ENCODE results near the gene ZNF19. TPM values are rescaled to one million over a fixed set of nuclear protein-coding genes. Genes with fewer than 3 reads are reported as not detected.
A peak's percentile ranks its signal among the peaks of the same experiment; 100 is the strongest.

The ZNF19 gene
- total RNA-seq, 1 donor from 2014 or later = 7.5 TPM

DNA sequence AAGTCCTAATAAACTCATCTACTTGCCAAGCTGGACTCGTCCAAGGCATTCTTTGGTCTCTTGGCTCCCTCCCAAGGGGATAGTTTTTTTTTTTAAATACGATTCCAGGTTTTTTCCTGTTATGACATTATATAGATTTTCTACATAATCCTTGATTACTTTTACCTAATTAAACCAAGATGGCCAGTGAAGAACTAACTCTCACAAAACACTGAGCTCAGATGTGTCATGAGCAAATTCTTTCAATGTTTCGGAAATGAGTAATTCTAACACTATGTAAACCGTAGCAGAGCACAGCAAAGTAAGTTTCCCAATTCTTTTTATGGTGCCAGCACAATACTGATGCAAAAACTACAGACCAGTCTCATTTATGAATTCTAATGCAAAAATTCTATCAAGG, 28.9 kb downstream of the ZNF19 start:
- Mint-ChIP-seq H3K27ac (ENCODE audit: unreplicated experiment) (no peak overlapping the region), H3K4me3 (ENCODE audit: unreplicated experiment) (no peak overlapping the region), H3K9me3 (ENCODE audit: unreplicated experiment) (no peaks in the 10 kb centered on the region), H3K4me1 (ENCODE audit: unreplicated experiment) (peaks cover 3% of the 10 kb centered on the region), H3K27me3 (ENCODE audit: unreplicated experiment) (no peaks in the 10 kb centered on the region), H3K36me3 (ENCODE audit: low read depth, unreplicated experiment) (peaks cover 8% of the 10 kb centered on the region)
- TF ChIP-seq, protein P1, sequence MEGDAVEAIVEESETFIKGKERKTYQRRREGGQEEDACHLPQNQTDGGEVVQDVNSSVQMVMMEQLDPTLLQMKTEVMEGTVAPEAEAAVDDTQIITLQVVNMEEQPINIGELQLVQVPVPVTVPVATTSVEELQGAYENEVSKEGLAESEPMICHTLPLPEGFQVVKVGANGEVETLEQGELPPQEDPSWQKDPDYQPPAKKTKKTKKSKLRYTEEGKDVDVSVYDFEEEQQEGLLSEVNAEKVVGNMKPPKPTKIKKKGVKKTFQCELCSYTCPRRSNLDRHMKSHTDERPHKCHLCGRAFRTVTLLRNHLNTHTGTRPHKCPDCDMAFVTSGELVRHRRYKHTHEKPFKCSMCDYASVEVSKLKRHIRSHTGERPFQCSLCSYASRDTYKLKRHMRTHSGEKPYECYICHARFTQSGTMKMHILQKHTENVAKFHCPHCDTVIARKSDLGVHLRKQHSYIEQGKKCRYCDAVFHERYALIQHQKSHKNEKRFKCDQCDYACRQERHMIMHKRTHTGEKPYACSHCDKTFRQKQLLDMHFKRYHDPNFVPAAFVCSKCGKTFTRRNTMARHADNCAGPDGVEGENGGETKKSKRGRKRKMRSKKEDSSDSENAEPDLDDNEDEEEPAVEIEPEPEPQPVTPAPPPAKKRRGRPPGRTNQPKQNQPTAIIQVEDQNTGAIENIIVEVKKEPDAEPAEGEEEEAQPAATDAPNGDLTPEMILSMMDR (IDR thresholded peaks at IDR 0.05; ENCODE audit: unreplicated experiment) = no peak
- no peak for DNase-seq (ENCODE audit: low spot score)

DNA sequence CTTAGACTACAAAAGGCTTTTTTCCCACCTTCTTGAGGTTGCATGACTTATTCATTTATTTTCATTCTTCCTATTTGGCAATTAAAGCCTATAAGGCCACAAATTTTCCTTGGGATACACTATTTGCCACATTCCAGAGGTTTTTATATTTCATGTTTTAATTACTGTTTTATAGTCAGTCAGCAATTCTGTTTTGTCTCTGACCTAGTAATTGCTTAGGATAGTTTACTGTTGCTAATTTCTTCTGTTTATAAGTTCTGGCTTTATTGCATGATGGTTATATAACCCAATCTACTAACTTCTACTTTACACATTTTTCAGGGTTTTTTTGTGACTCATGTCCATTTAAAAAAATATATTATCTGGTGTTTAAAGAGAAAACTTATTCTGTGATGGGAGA, 29.6 kb downstream of the ZNF19 start:
- no peaks in the 10 kb centered on the region for H3K9me3 Mint-ChIP-seq (ENCODE audit: unreplicated experiment)
- H3K27ac Mint-ChIP-seq (ENCODE audit: unreplicated experiment) = no peak overlapping the region
- peaks cover 15% of the 10 kb centered on the region for H3K36me3 Mint-ChIP-seq (ENCODE audit: low read depth, unreplicated experiment)
- TF ChIP-seq, protein P1 (IDR thresholded peaks at IDR 0.05; ENCODE audit: unreplicated experiment) = no peak
- no peak for DNase-seq (ENCODE audit: low spot score)
- no peaks in the 10 kb centered on the region for H3K27me3 Mint-ChIP-seq (ENCODE audit: unreplicated experiment)
- H3K4me3 Mint-ChIP-seq (ENCODE audit: unreplicated experiment) = no peak overlapping the region
- H3K4me1 Mint-ChIP-seq (ENCODE audit: unreplicated experiment) = peaks cover 3% of the 10 kb centered on the region

DNA sequence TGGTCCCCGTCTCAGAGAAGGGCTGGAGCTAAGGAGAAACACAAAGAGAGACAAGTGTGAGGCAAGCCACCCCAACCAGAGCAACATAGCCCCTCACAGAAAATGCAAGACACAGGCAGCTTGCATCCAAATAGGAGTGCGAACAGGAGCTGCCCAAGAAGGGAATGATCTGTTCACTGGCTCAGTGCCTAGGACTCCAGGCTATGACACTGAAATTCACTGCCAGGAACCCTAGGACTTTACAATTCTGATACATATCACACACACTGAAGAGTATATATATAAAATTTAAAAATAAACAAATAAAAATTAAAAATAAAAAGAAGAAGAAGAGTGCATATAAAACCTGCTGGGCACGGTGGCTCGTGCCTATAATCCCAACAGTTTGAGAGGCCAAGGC, 32.3 kb downstream of the ZNF19 start:
- Mint-ChIP-seq H3K9me3 (ENCODE audit: unreplicated experiment) (no peaks in the 10 kb centered on the region), H3K27ac (ENCODE audit: unreplicated experiment) (no peak overlapping the region), H3K36me3 (ENCODE audit: low read depth, unreplicated experiment) (peaks cover 41% of the 10 kb centered on the region), H3K4me1 (ENCODE audit: unreplicated experiment) (no peaks in the 10 kb centered on the region), H3K4me3 (ENCODE audit: unreplicated experiment) (no peak overlapping the region), H3K27me3 (ENCODE audit: unreplicated experiment) (no peaks in the 10 kb centered on the region)
- TF ChIP-seq, protein P1 (IDR thresholded peaks at IDR 0.05; ENCODE audit: unreplicated experiment) = no peak
- no peak for DNase-seq (ENCODE audit: low spot score)

DNA sequence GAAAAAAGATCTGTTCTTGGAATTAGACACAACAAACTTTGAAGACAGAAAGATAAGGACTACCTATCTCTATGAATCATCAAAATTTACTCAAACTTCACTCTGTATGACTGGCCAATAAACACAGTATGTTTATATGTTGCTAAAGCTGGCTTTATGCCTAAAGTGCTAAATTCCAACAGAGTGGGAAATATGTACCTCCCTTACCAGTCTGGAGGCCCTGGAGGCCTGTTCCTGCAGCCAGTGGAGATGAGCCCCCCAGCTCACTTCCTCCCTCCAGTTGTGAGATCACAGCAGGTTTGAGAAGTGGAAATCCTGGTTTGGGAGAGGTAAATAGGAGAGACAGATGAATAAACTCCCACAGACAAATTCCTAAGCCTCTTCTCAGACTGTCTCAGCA, 36.1 kb downstream of the ZNF19 start:
- Mint-ChIP-seq H3K4me3 (ENCODE audit: unreplicated experiment) (peak overlapping the region; percentile 42), H3K36me3 (ENCODE audit: low read depth, unreplicated experiment) (peaks cover 77% of the 10 kb centered on the region), H3K4me1 (ENCODE audit: unreplicated experiment) (no peaks in the 10 kb centered on the region), H3K27ac (ENCODE audit: unreplicated experiment) (no peak overlapping the region), H3K9me3 (ENCODE audit: unreplicated experiment) (peaks cover 18% of the 10 kb centered on the region), H3K27me3 (ENCODE audit: unreplicated experiment) (peaks cover 2% of the 10 kb centered on the region)
- DNase-seq (ENCODE audit: low spot score) = no peak
- TF ChIP-seq, protein P1 (IDR thresholded peaks at IDR 0.05; ENCODE audit: unreplicated experiment) = no peak

DNA sequence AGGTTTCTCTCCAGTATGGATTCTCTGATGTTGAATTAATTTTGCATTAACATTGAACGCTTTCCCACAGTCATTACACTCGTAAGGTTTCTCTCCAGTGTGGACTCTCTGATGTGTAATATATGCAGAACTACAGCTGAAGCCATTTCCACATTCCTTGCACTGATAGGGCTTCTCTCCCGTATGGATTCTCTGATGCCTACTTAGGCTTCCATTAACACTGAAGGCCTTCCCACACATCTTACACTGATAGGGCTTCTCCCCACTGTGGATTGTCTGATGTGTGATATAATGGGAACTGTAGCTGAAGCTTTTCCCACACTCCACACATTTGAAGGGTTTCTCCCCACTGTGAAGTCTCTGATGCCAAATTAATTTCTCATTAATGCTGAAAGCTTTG, 40.1 kb downstream of the ZNF19 start:
- H3K27ac Mint-ChIP-seq (ENCODE audit: unreplicated experiment) = no peak overlapping the region
- H3K4me3 Mint-ChIP-seq (ENCODE audit: unreplicated experiment) = peak overlapping the region; percentile 86
- peaks cover 82% of the 10 kb centered on the region for H3K36me3 Mint-ChIP-seq (ENCODE audit: low read depth, unreplicated experiment)
- H3K27me3 Mint-ChIP-seq (ENCODE audit: unreplicated experiment) = peaks cover 2% of the 10 kb centered on the region
- TF ChIP-seq, protein P1 (IDR thresholded peaks at IDR 0.05; ENCODE audit: unreplicated experiment) = no peak
- DNase-seq (ENCODE audit: low spot score) = no peak
- H3K9me3 Mint-ChIP-seq (ENCODE audit: unreplicated experiment) = peaks cover 22% of the 10 kb centered on the region
- no peaks in the 10 kb centered on the region for H3K4me1 Mint-ChIP-seq (ENCODE audit: unreplicated experiment)

Data from endothelial cell (in vitro differentiated cells).